A549 (cell line): Measurements from ENCODE around the gene DOK7. TPM values are rescaled to one million over a fixed set of nuclear protein-coding genes. Genes with fewer than 3 reads are reported as not detected.

ENCODE experiments used
- ATAC-seq, 2 experiments: fragments of 200-7000 bp in 1 of 2; fragments of >200 bp in 1 of 2; cut with Nextera tagmentation in 1 of 2; cut with Tn5 transposase in 1 of 2; 3 replicates each; pipeline versions ENCODE4 v1.8.0 to v1.9.1; 2018 to 2020; ENCODE audit warnings: mild to moderate bottlenecking in 1 of 2, moderate library complexity in 1 of 2
- CTCF ChIA-PET: fragments of 300-600 bp; sonication (Branson Sonifier 250); formaldehyde crosslinking; extraction: SDS; loops from one replicate; lab custom pipeline; 2021; ENCODE audit warnings: antibody characterized with exemption, inconsistent platforms; lab: Yijun Ruan, JAX
- POLR2A ChIA-PET: fragments of 350-600 bp; formaldehyde crosslinking; extraction: SDS; loops from one replicate; lab custom pipeline; 2021; ENCODE audit warnings: antibody characterized with exemption, inconsistent platforms; lab: Yijun Ruan, JAX
- DNase-seq, 2 experiments: peaks; one replicate each; pipeline versions ENCODE4 v3.0.0 to v3.0.0-alpha.2; 2011 to 2016; ENCODE audit warnings: low read depth in 1 of 2, low spot score in 1 of 2
- FAIRE-seq: peaks from 2 replicates; lab custom pipeline; 2011; peaks lifted over from hg19 to GRCh38; lab: Jason Lieb, UNC
- H3K27ac ChIP-seq, 2 experiments: fragments of >200 bp; sonication (Bioruptor Twin); formaldehyde crosslinking; 3 replicates each; pipeline ENCODE4 v1.5.1; 2016 to 2017
- H3K4me1 ChIP-seq: fragments of >200 bp; sonication (Bioruptor Twin); formaldehyde crosslinking; 3 replicates; pipeline ENCODE4 v1.6.1; 2016
- H3K4me2 ChIP-seq: fragments of >200 bp; sonication (Bioruptor Twin); formaldehyde crosslinking; 3 replicates; pipeline ENCODE4 v1.6.1; 2016
- H3K4me3 ChIP-seq: fragments of >200 bp; sonication (Bioruptor Twin); formaldehyde crosslinking; 3 replicates; pipeline ENCODE4 v1.5.1; 2016
- H3K9me3 ChIP-seq: fragments of >200 bp; sonication (Bioruptor Twin); formaldehyde crosslinking; 3 replicates; pipeline ENCODE4 v1.6.1; 2016
- ATOH8 ChIP-seq: fragments of 250-450 bp; sonication (Bioruptor Pico); IDR thresholded peaks from 2 replicates; pipeline ENCODE4 v1.5.0; 2020; ENCODE audit warnings: low read depth, mild to moderate bottlenecking, moderate library complexity
- BCL3 ChIP-seq: fragments of >200 bp; sonication (Bioruptor Twin); formaldehyde crosslinking; IDR thresholded peaks from 3 replicates; pipeline ENCODE4 v1.6.1; 2016
- BHLHE40 ChIP-seq: IDR thresholded peaks from 2 replicates; pipeline ENCODE4 v1.6.1; 2012; ENCODE audit warnings: low read depth, low read length, inconsistent platforms
- CHD2 ChIP-seq: fragments of 150-350 bp; IDR thresholded peaks from 2 replicates; pipeline ENCODE4 v1.6.1; 2014; ENCODE audit warnings: low read length; ENCODE audit not compliant: partially characterized antibody
- EHMT2 ChIP-seq: fragments of 200-600 bp; sonication (generic); IDR thresholded peaks from 2 replicates; pipeline ENCODE4 v1.6.1; 2016; ENCODE audit warnings: antibody characterized with exemption, low read depth, mild to moderate bottlenecking, moderate library complexity
- GATA3 ChIP-seq: IDR thresholded peaks from 2 replicates; pipeline ENCODE4 v1.6.1; 2012; ENCODE audit warnings: borderline replicate concordance
- HES2 ChIP-seq: fragments of >200 bp; sonication (Bioruptor Twin); formaldehyde crosslinking; IDR thresholded peaks from 2 replicates; pipeline ENCODE4 v1.6.1; 2016
- HEYL ChIP-seq: fragments of 250-450 bp; sonication (Bioruptor Pico); IDR thresholded peaks from 2 replicates; pipeline ENCODE4 v1.8.0; 2021; ENCODE audit warnings: mild to moderate bottlenecking, moderate library complexity
- MAZ ChIP-seq: fragments of 150-350 bp; IDR thresholded peaks from 2 replicates; pipeline ENCODE4 v1.6.1; 2014; ENCODE audit warnings: antibody characterized with exemption, low read depth, low read length, borderline replicate concordance
- MYC ChIP-seq: IDR thresholded peaks from 2 replicates; pipeline ENCODE4 v1.6.1; 2012; ENCODE audit warnings: mild to moderate bottlenecking, inconsistent platforms, low read length, improper control_type of control experiment, borderline replicate concordance
- POLR2A ChIP-seq: IDR thresholded peaks from 2 replicates; pipeline ENCODE4 v1.6.1; 2012; ENCODE audit warnings: mild to moderate bottlenecking, low read length
- RCOR1 ChIP-seq: fragments of 150-350 bp; IDR thresholded peaks from 2 replicates; pipeline ENCODE4 v1.6.1; 2014; ENCODE audit warnings: antibody characterized with exemption, low read length, low read depth
- REST ChIP-seq: fragments of 200-600 bp; sonication (generic); IDR thresholded peaks from 2 replicates; pipeline ENCODE4 v1.6.1; 2016; ENCODE audit warnings: antibody characterized with exemption, mild to moderate bottlenecking, moderate library complexity
- RNF2 ChIP-seq: fragments of 200-600 bp; sonication (generic); IDR thresholded peaks from 2 replicates; pipeline ENCODE4 v1.6.1; 2016; ENCODE audit warnings: low read depth, mild to moderate bottlenecking, antibody characterized with exemption, moderate library complexity, borderline replicate concordance
- SMC3 ChIP-seq: fragments of >200 bp; sonication (Bioruptor Twin); formaldehyde crosslinking; IDR thresholded peaks from 3 replicates; pipeline ENCODE4 v1.6.1; 2018; ENCODE audit warnings: inconsistent platforms
- TFCP2L1 ChIP-seq: fragments of 250-450 bp; sonication (Bioruptor Pico); IDR thresholded peaks from 2 replicates; pipeline ENCODE4 v1.5.0; 2021; ENCODE audit warnings: mild to moderate bottlenecking
- TP53 ChIP-seq: fragments of 250-450 bp; sonication (Bioruptor Pico); IDR thresholded peaks from 2 replicates; pipeline ENCODE4 v1.5.0; 2021; ENCODE audit warnings: mild to moderate bottlenecking, moderate library complexity
- USF2 ChIP-seq: fragments of 450-650 bp; IDR thresholded peaks from 2 replicates; pipeline ENCODE4 v1.6.1; 2014; ENCODE audit warnings: antibody characterized with exemption
- ZC3H11A ChIP-seq: fragments of 450-650 bp; IDR thresholded peaks from 2 replicates; pipeline ENCODE4 v1.6.1; 2014; ENCODE audit warnings: antibody characterized with exemption, mild to moderate bottlenecking
- WGBS: methylation state at CpG from one replicate; pipeline ENCODE4 v1.1.6; 2017; ENCODE audit errors: missing lambda C conversion rate; 5-methylcytosine and 5-hydroxymethylcytosine counted together
- polyA plus RNA-seq, 4 experiments: library from polyadenylated mRNA; depleted of rRNA in 3 of 4; stranded (reverse); fragments of >200 nt; fragmentation: RNase III in 1 of 4; extraction: RNeasy Plus Mini Kit Qiagen cat#74134 plus additional on column Dnase treatment in 1 of 4; gene quantifications; 2 replicates in 3 of 4; 3 replicates in 1 of 4; pipeline ENCODE4 v1.2.3, GENCODE V29; 2011 to 2017

Gene DOK7
- polyA plus RNA-seq, 2 of the 4 experiments (the other 2 are of a cell fraction) = 0.17 to 0.21 TPM

GRCh38 chr4:3485886-3486540 lies 22.9 kb downstream of the DOK7 start:
- POLR2A ChIA-PET = no interaction called here
- H3K4me1 ChIP-seq = peaks cover 33% of the 10 kb centered on the region
- peak overlapping the region; percentile 50 to 83; a peak in 5 of 6 replicates for H3K27ac ChIP-seq
- H3K4me2 ChIP-seq = no peak overlapping the region; the same call in 2 of the 3 replicates
- FAIRE-seq (no peak), DNase-seq (no peak), ATAC-seq (no peak)
- CTCF ChIA-PET = interaction anchor here (0.9 kb wide), 1 partner anchor 8 kb away, joined by 3 read pairs; no protein-coding TSS in a partner anchor
- no peaks in the 10 kb centered on the region for H3K9me3 ChIP-seq
- no peak for TF ChIP-seq ATOH8 (CRISPR knock-in tag)
- no peak for TF ChIP-seq SMC3
- no peak for TF ChIP-seq RNF2
- TF ChIP-seq BHLHE40 = no peak
- TF ChIP-seq TFCP2L1 = no peak
- no peak for TF ChIP-seq USF2
- no peak for TF ChIP-seq MYC
- no peak for TF ChIP-seq EHMT2
- no peak for TF ChIP-seq HES2
- no peak for TF ChIP-seq TP53 (CRISPR knock-in tag)
- TF ChIP-seq ZC3H11A = no peak
- no peak for TF ChIP-seq GATA3
- TF ChIP-seq POLR2A = no peak
- TF ChIP-seq HEYL (CRISPR knock-in tag) = no peak
- no peak for TF ChIP-seq MAZ
- TF ChIP-seq CHD2 = no peak
- TF ChIP-seq BCL3 = no peak
- TF ChIP-seq REST = no peak
- TF ChIP-seq RCOR1 = no peak
- 90% methylated on average over 4 of the region's 25 CpGs for WGBS
- no peak overlapping the region for H3K4me3 ChIP-seq
